Motor neuron (in vitro differentiated cells): ENCODE measurements around the gene MSRB1. TPM values are rescaled to one million over a fixed set of nuclear protein-coding genes. Genes with fewer than 3 reads are reported as not detected.
"Not testable (repeated sequence)": the region's sequence is repeated elsewhere in the genome, so short reads cannot be mapped to it uniquely, and the experiment has no call there.

Experiments used
- ATAC-seq, 8 experiments: fragments of 200-7000 bp; cut with Tn5 transposase; replicated peaks in 6 of 8; 2 replicates each; pipeline ENCODE4 v1.8.0; 2021; ENCODE audit warnings: mild to moderate bottlenecking in 8 of 8, moderate library complexity in 8 of 8
- H3K27ac ChIP-seq, 2 donors: fragments of 250-450 bp; sonication (Bioruptor Pico); 2 replicates each; pipeline ENCODE4 v1.9.0; 2021; ENCODE audit warnings: antibody characterized with exemption in 2 of 2, mild to moderate bottlenecking in 2 of 2, moderate library complexity in 1 of 2
- H3K4me1 ChIP-seq, 2 donors: fragments of 250-450 bp; sonication (Bioruptor Pico); replicated peaks in 1 of 2; 2 replicates each; pipeline ENCODE4 v1.6.1; 2021; ENCODE audit warnings: antibody characterized with exemption in 2 of 2, mild to moderate bottlenecking in 2 of 2, moderate library complexity in 1 of 2
- H3K4me3 ChIP-seq, 5 donors: fragments of 250-450 bp; sonication (Bioruptor Pico); 2 replicates each; pipeline ENCODE4 v1.9.0; 2021; ENCODE audit warnings: antibody characterized with exemption in 5 of 5, mild to moderate bottlenecking in 5 of 5, moderate library complexity in 4 of 5
- WGBS, 10 experiments: fragments of 450-650 bp; shearing (Covaris generic); methylation state at CpG; one replicate each; pipeline ENCODE4 v1.0.0; 2022; 5-methylcytosine and 5-hydroxymethylcytosine counted together
- in situ Hi-C, 9 experiments: fragments of 400-800 bp; cut with MboI; loops; one replicate each; pipeline ENCODE4 v1.15.0; 2021; ENCODE audit warnings: low sequenced_read_pairs in 9 of 9, low pct_unique_long_range_greater_than_20kb in 2 of 9; ENCODE audit not compliant: unreplicated experiment in 9 of 9
- total RNA-seq, 8 experiments: library from RNA; unstranded; fragments of 300-600 nt; gene quantifications; 2 replicates each; pipeline versions ENCODE4 v1.2.3 to v1.2.4, GENCODE V29; 2022

Gene MSRB1
- total RNA-seq, 8 experiments from 2014 or later = 2.8 to 18.1 (median 6.3) TPM

DNA sequence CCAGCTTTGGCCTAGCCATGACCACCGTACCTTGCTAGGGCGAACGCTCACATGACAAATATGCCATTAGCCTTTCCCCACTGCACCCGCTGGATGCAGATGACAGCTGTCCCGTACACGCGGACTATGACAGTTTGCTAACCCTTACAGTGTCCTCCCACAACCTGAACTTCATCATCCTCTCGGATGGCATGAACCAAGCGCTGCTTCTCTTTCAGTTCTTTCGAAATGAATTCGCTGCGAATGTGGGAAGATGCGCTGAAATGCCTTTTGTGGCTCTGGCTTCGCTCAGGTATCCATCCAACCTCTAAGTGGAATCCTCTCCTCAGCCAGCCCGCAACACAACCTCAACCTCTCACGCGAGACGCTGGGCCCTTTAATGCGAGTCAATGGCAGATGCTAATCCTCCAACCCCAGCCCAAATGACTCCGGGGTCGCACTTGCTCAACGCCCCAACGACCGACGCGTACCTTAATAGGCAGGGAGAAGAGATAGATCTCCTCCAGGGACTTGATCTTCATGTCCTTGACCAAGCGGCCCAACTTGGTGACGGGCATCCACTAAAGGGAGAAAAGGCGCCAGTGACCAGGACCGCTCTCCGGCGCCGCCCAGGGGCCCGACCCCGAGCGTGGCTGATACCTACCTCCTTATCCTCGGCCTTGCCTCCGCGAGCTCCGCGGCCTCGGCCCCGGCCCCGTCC is 21.0 kb upstream of the MSRB1 start:
- 0 to 47% (median 6%) methylated on average over 3 to 19 of the region's 44 CpGs; no CpG with 5 or more reads in 1 of the 10 experiments for WGBS, 10 experiments
- peak overlapping the region; percentile 69 to 96 (median 89) for H3K4me3 ChIP-seq
- peaks cover 25 to 28% of the 10 kb centered on the region in 2 donors for H3K4me1 ChIP-seq
- in situ Hi-C loops = no loop called here
- H3K27ac ChIP-seq = peak overlapping the region; percentile 62 to 94
- ATAC-seq = peak in 6 of 8 experiments; percentile 0 to 27 (median 2)

DNA sequence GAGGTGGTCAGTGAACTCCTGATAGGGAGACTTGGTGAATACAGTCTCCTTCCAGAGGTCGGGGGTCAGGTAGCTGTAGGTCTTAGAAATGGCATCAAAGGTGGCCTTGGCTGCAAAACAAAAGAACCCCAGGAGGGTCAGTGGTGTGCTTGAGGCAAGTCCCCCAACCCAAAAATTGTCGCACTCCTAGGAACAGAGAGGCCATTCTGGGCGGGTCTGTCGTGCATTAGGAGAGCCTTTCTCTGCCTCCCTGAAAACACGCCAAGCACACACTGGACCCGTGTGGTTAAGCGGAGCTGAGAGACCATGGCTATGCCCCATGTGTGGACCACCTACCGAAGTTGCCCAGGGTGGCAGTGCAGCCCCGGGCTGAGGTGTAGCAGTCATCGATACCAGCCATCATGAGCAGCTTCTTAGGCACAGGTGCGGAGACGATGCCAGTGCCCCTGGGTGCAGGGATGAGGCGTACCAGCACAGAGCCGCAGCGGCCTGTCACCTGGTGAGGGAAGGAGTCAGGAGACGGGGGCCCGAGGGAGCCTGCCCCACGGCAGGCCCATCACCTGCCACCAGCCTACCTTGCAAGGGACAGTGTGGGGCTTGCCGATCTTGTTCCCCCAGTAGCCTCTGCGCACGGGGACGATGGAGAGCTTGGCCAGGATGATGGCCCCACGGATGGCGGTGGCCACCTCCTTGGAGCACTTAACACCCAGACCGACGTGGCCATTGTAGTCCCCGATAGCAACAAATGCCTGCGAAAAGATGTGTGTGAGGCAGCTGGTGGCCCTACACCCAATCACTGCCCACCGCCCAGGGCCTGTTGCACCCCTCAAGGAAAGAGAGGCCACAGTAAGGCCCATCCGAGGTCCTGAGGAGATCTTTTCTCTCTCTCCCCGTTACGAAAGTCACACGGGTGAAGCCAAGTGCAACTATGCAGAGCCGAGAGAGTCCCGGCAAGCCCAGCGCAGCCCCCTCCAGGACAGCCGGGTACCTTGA is 19.5 kb upstream of the MSRB1 start:
- ATAC-seq, in situ Hi-C loops, H3K27ac ChIP-seq: not testable (repeated sequence)
- H3K4me3 ChIP-seq = peak overlapping the region in 2 of 5 donors; percentile 89 to 96
- 42 to 83% (median 67%) methylated on average over 1 to 8 of the region's 37 CpGs; no CpG with 5 or more reads in 5 of the 10 experiments for WGBS, 10 experiments
- H3K4me1 ChIP-seq = peaks cover 25 to 30% of the 10 kb centered on the region in 2 donors

DNA sequence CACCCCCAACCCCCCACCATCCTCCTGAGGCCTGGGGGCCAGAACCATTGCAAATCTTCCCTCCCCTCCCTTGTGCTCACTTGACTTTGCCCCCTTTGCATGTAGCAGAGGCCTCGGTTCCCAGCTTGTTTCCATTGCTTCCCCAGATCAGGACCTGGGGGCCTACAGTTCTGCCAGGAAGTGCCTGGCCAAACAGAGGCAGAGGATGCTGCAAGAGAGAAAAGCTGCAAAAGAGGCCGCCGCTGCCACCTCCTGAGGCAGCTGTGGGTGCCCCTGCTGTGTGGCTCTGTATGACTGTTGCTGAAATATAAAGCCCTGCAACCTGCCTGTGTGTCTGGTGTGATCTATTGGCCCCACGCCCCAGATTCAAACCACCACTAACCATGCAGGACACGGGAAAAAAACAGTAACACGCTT is 18.7 kb upstream of the MSRB1 start:
- ATAC-seq = no peak
- Histone ChIP-seq H3K4me1 (peaks cover 25 to 30% of the 10 kb centered on the region in 2 donors), H3K27ac (no peak overlapping the region), H3K4me3 (no peak overlapping the region)
- in situ Hi-C loops = no loop called here
- 33 to 100% (median 53%) methylated on average over 1 to 3 of the region's 6 CpGs; no CpG with 5 or more reads in 7 of the 10 experiments for WGBS, 10 experiments

DNA sequence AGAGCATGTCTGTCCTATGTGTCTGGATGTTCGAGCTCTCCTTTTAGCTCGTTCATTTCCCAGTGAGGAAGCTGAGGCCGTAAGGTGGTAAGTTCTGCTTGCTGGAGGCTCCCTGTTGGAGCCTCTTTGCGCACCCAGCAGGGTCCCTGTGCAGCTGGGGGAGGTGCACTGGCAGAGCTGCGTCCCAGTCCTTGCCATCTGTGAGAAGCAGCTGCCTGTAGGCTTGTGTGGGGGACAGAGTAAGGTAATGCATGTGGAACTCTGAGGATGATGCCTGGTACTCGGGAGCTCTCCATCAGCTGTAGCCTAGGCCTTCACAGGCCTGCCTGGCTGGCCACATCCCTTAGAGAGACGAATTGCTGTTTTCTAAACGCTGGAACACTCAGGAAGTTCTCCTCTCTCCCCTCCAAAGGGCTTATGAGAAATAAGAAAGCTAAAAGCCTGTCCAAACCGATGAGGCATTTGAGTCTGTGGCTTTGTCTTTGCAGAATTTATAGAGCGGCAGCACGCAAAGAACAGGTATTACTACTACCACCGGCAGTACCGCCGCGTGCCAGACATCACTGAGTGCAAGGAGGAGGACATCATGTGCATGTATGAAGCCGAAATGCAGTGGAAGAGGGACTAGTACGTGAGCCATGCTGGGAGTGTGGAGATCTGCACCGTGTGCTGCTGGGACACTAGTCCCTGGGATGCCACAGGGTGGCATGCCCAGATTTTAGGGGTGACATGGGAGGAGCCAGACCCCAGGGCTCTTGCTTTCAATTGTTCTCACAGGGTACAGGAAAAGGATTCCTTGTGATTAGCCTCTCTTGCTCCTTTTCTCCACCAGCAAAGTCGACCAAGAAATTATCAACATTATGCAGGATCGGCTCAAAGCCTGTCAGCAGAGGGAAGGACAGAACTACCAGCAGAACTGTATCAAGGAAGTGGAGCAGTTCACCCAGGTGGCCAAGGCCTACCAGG is 17.9 kb upstream of the MSRB1 start:
- WGBS, 10 experiments = 0 to 60% (median 36%) methylated on average over 1 to 7 of the region's 20 CpGs; no CpG with 5 or more reads in 2 of the 10 experiments
- H3K4me3 ChIP-seq = peak overlapping the region in 4 of 5 donors; percentile 71 to 93 (median 90)
- H3K4me1 ChIP-seq = peaks cover 24 to 28% of the 10 kb centered on the region in 2 donors
- peak in 3 of 8 experiments; percentile 5 to 9 (median 8) for ATAC-seq
- in situ Hi-C loops = no loop called here
- no peak overlapping the region for H3K27ac ChIP-seq

DNA sequence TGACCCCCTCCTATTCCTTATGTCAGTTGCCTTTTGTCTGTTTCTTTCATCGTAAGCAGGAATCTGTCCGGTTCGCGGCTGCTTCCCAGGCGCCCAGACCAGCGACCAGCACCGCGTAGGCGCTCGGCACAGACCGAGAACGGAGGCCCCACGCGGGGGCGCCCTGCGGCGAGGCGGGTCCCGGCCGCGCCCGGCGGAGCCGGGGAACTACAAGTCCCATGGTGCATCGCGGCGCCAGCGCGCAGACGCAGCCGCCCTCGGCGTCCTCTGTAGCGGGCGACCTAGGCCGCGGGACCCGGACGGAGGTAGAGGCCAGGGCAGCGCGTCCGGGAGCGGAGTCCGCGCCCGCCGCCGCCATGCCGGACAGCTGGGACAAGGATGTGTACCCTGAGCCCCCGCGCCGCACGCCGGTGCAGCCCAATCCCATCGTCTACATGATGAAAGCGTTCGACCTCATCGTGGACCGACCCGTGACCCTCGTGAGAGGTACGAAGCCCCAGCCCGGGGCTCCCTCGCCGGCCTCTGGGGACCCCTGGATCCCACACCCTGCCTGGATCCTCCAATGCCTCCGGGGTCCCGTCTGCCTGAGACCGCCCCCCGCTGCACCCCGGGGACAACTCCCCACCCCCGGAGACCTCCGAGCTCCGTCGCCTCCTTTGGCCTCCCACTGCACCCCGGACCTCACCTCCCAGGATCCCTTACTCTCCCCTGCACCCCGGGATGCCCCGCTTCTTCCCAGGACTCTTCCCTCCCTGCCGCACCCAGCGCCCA is 16.5 kb upstream of the MSRB1 start, which contains the start of gene NDUFB10:
NDUFB10 (plus strand) TSS at position 270 of the 771 bp plus-strand sequence; CDS start at position 357, 87 bp downstream.
- peak; percentile 49 to 89 (median 84) for ATAC-seq
- H3K4me1 ChIP-seq = peaks cover 18 to 24% of the 10 kb centered on the region in 2 donors
- H3K27ac ChIP-seq = peak within 1 kb of the TSS; percentile 84 to 90
- peak within 1 kb of the TSS; percentile 52 to 93 (median 89) for H3K4me3 ChIP-seq
- in situ Hi-C loops = no loop called here
- 0 to 3% (median 2%) methylated on average over 1 to 8 of the region's 79 CpGs; no CpG with 5 or more reads in 5 of the 10 experiments for WGBS, 10 experiments

DNA sequence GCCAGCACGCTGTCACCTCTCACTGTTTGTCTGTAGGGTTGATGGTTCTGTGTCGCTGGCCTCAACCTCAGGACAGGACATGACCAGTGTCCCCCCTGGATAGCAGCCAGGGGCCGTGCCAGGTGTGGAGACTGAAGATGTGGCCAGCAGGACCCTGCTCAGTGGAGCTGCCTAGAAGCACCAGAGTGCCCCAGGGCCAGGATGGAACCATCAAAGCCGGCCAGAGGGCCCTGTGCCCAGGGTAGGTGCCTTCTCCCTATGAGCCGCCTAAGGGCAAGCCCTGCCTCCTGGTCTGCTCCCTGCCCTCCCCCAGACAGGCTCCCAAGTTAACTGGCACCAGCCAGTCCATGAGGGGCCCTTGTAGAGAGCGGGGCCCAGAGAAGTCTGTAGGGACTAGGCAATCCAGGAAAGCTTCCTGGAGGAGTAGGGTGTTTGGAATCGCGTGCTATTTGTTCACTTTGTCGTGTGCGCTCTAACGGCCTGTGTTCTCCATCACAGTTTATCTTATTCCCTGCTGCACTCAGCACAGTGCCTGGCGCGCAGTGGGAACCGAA is 15.8 kb upstream of the MSRB1 start:
- Histone ChIP-seq H3K4me1 (peaks cover 18 to 24% of the 10 kb centered on the region in 2 donors), H3K27ac (peak overlapping the region; percentile 84 to 90), H3K4me3 (peak overlapping the region; percentile 52 to 93 (median 89))
- in situ Hi-C loops = no loop called here
- 20 to 80% (median 43%) methylated on average over 1 to 10 of the region's 14 CpGs; no CpG with 5 or more reads in 4 of the 10 experiments for WGBS, 10 experiments
- ATAC-seq = peak in 2 of 8 experiments; percentile 0 to 5

DNA sequence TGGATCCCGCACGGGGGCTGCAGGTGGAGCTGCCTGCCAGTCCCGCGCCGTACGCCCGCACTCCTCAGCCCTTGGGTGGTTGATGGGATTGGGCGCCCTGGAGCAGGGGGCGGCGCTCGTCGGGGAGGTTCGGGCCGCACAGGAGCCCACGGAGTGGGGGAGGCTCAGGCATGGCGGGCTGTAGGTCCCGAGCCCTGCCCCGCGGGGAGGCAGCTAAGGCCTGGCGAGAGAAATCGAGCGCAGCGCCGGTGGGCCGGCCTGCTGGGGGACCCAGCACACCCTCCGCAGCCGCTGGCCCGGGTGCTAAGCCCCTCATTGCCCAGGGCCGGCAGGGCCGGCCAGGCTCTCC is 15.1 kb upstream of the MSRB1 start:
- H3K27ac ChIP-seq, H3K4me3 ChIP-seq, in situ Hi-C loops, ATAC-seq: not testable (repeated sequence)
- H3K4me1 ChIP-seq = peaks cover 12 to 18% of the 10 kb centered on the region in 2 donors
- WGBS, 10 experiments = 100% methylated on average over 4 of the region's 30 CpGs; no CpG with 5 or more reads in 9 of the 10 experiments

DNA sequence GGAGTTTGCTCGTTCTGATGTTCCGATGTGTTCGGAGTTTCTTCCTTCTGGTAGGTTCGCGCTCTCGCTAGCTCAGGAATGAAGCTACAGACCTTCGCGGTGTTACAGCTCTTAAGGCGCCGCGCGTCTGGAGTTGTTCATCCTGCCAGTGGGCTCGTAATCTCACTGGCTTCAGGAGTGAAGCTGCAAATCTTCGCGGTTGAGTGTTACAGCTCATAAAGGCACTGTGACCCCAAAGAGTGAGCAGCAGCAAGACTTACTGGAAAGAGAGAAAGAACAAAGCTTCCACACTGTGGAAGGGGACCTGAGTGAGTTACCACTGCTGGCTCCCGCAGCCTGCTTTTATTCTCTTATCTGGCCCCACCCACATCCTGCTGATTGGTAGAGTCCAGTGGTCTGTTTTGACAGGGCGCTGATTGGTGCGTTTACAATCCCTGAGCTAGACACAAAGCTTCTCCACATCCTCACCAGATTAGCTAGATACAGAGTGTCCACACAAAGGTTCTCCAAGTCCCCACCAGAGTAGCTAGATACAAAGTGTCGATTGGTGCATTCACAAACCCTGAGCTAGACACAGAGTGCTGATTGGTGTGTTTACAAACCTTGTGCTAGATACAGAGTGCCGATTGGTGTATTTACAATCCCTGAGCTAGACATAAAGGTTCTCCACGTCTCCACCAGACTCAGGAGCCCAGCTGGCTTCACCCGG is 14.6 kb upstream of the MSRB1 start:
- in situ Hi-C loops, H3K4me3 ChIP-seq, ATAC-seq, H3K27ac ChIP-seq: not testable (repeated sequence)
- WGBS, 10 experiments = 75 to 100% (median 94%) methylated on average over 4 to 14 of the region's 22 CpGs; no CpG with 5 or more reads in 2 of the 10 experiments
- peaks cover 10 to 15% of the 10 kb centered on the region in 2 donors for H3K4me1 ChIP-seq

DNA sequence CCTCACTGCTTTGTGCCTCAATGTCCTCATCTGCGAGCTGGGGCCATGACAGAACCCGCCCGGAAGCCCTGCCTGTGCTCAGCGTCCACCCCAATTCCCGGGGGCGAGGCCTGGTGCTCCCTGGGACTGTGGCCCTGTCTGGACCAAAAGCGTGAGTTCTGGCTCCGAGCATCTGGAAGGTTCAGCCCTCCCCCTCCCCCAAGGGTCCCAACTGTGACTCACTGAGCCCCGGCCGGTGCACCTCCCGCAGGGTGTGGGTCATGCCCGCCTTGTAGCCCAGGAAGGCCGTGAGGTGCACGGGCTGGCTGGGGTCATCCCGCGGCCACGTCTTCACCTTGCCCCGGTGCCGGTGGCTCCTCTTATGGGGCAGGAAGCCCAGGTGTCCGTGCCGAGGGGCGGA is 10.7 kb upstream of the MSRB1 start:
- in situ Hi-C loops = no loop called here
- peak in 2 of 8 experiments; percentile 2 to 7 for ATAC-seq
- 81 to 92% (median 83%) methylated on average over 2 to 8 of the region's 22 CpGs; no CpG with 5 or more reads in 7 of the 10 experiments for WGBS, 10 experiments
- no peak overlapping the region for H3K27ac ChIP-seq
- no peak overlapping the region for H3K4me3 ChIP-seq
- H3K4me1 ChIP-seq = no peaks in the 10 kb centered on the region

DNA sequence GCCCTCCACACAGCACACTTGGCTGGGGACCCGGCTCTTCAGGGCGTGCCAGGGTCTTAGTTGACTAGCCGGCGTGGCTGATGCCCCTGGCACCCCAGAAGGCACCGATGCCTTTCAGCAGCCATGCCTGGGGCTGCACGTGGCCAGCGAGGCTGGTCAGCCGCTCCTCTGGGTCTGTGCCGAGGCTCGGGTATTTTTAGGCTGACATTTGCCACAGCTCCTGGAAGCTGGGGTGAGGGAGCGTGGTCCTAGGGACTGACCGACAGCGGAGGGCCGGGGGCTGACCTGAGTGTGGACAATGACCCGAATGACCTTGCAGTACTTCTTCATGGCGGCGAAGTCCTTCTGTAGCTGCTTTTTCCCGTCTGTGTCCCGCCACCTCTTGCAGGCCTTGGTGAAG is 7.6 kb upstream of the MSRB1 start:
- no peak overlapping the region for H3K27ac ChIP-seq
- ATAC-seq = no peak
- H3K4me3 ChIP-seq = no peak overlapping the region
- in situ Hi-C loops = no loop called here
- 80 to 100% (median 95%) methylated on average over 2 to 6 of the region's 19 CpGs; no CpG with 5 or more reads in 5 of the 10 experiments for WGBS, 10 experiments
- H3K4me1 ChIP-seq = no peaks in the 10 kb centered on the region

DNA sequence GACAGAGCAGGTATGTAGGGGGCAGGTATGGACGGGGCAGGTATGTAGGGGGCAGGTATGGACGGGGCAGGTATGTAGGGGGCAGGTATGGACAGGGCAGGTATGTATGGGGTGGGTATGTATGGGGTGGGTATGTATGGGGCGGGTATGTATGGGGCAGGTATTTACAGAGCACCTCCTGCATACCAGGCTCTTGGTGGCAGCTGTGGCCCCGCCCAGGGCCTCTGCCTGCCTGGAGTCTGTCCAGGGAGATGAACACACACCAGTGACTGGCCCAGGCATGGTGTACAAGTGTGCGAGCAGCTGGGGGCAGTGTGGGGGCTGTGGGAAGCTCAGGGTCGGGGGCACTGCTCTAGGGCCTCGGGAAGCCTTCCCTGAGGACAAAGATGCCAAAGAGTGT is 7.0 kb upstream of the MSRB1 start:
- no CpG with 5 or more reads among the region's 7 CpGs for WGBS, 10 experiments
- Histone ChIP-seq H3K27ac (no peak overlapping the region), H3K4me3 (no peak overlapping the region), H3K4me1 (no peaks in the 10 kb centered on the region)
- in situ Hi-C loops = no loop called here
- peak in 3 of 8 experiments; percentile 5 to 23 (median 16) for ATAC-seq
